Activated T-helper 2 cell treated with anti-CD3 and anti-CD28 coated beads, Interferon-gamma antibody, Interleukin-2, Interleukin-4, amounts not matched to agents 10 μg/mL and 5 μg/mL and 100 μg/mL, durations not matched to agents 14 hours and 24 hours and 36 hours (primary cell): ENCODE results near the gene FGD5. TPM values are rescaled to one million over a fixed set of nuclear protein-coding genes. Genes with fewer than 3 reads are reported as not detected.

Experiments used
- DNase-seq: peaks from one replicate; pipeline ENCODE4 v3.0.0; 2021; ENCODE audit warnings: low spot score
- H3K27ac Mint-ChIP-seq: one replicate; pipeline ENCODE4 v1.8.0; 2021; ENCODE audit warnings: mixed read lengths
- H3K27me3 Mint-ChIP-seq: one replicate; pipeline ENCODE4 v1.8.0; 2021; ENCODE audit warnings: low read depth, mixed read lengths
- H3K36me3 Mint-ChIP-seq: one replicate; pipeline ENCODE4 v1.8.0; 2021; ENCODE audit warnings: low read depth, mixed read lengths
- H3K4me1 Mint-ChIP-seq: one replicate; pipeline ENCODE4 v1.8.0; 2021; ENCODE audit warnings: low read depth, mixed read lengths
- H3K4me3 Mint-ChIP-seq: one replicate; pipeline ENCODE4 v1.8.0; 2021; ENCODE audit warnings: low read depth, mild to moderate bottlenecking, moderate library complexity, mixed read lengths
- H3K9me3 Mint-ChIP-seq: one replicate; pipeline ENCODE4 v1.8.0; 2021; ENCODE audit warnings: mixed read lengths
- intact Hi-C: fragments of 100-400 bp; cut with micrococcal nuclease; formaldehyde crosslinking; loops from one replicate; pipeline ENCODE4 v1.15.1; 2023
- total RNA-seq: library from RNA; stranded (reverse); gene quantifications from 2 replicates; pipeline ENCODE4 v1.2.3, GENCODE V29; 2022

Gene FGD5
- total RNA-seq, 1 donor from 2014 or later: 0.09 TPM

- no peak overlapping the region for H3K4me3 Mint-ChIP-seq
- H3K4me1 Mint-ChIP-seq: no peaks in the 10 kb centered on the region
- H3K9me3 Mint-ChIP-seq: no peaks in the 10 kb centered on the region
- no peak overlapping the region for H3K27ac Mint-ChIP-seq
- no peak for DNase-seq
- H3K36me3 Mint-ChIP-seq: no peaks in the 10 kb centered on the region
- H3K27me3 Mint-ChIP-seq: no peaks in the 10 kb centered on the region
- intact Hi-C loops: loop anchor here (5.0 kb wide), 1 partner anchor 661 kb away; no protein-coding TSS in a partner anchor
These were observed 104.1 kb downstream of the FGD5 start for GRCh38 chr3:14922863-14923262.

GRCh38 chr3:14923476-14923875, 104.7 kb downstream of the FGD5 start:
- H3K27me3 Mint-ChIP-seq: no peaks in the 10 kb centered on the region

GRCh38 chr3:14925729-14926591, 107.2 kb downstream of the FGD5 start:
- Mint-ChIP-seq H3K4me1 (no peaks in the 10 kb centered on the region), H3K27me3 (peaks cover 9% of the 10 kb centered on the region), H3K9me3 (no peaks in the 10 kb centered on the region), H3K36me3 (no peaks in the 10 kb centered on the region), H3K27ac (no peak overlapping the region), H3K4me3 (no peak overlapping the region)
- intact Hi-C loops: no loop called here
- no peak for DNase-seq

More at GRCh38 chr3:14923476-14923875, 104.7 kb downstream of the FGD5 start:
- Mint-ChIP-seq H3K27ac (no peak overlapping the region), H3K36me3 (no peaks in the 10 kb centered on the region), H3K9me3 (no peaks in the 10 kb centered on the region), H3K4me1 (no peaks in the 10 kb centered on the region), H3K4me3 (no peak overlapping the region)
- DNase-seq: no peak
- intact Hi-C loops: loop anchor here (5.0 kb wide), 1 partner anchor 661 kb away; no protein-coding TSS in a partner anchor

GRCh38 chr3:14926592-14926991, 107.8 kb downstream of the FGD5 start:
- H3K36me3 Mint-ChIP-seq: no peaks in the 10 kb centered on the region
- DNase-seq: no peak
- peaks cover 13% of the 10 kb centered on the region for H3K27me3 Mint-ChIP-seq
- no peaks in the 10 kb centered on the region for H3K9me3 Mint-ChIP-seq
- H3K27ac Mint-ChIP-seq: no peak overlapping the region
- no peak overlapping the region for H3K4me3 Mint-ChIP-seq
- intact Hi-C loops: no loop called here
- H3K4me1 Mint-ChIP-seq: no peaks in the 10 kb centered on the region

GRCh38 chr3:14927308-14927707, 108.5 kb downstream of the FGD5 start:
- intact Hi-C loops: no loop called here
- Mint-ChIP-seq H3K4me3 (no peak overlapping the region), H3K27me3 (peaks cover 15% of the 10 kb centered on the region), H3K36me3 (no peaks in the 10 kb centered on the region), H3K27ac (no peak overlapping the region), H3K9me3 (no peaks in the 10 kb centered on the region), H3K4me1 (no peaks in the 10 kb centered on the region)
- no peak for DNase-seq

GRCh38 chr3:14929310-14930074, 110.7 kb downstream of the FGD5 start:
- Mint-ChIP-seq H3K27ac (no peak overlapping the region), H3K36me3 (no peaks in the 10 kb centered on the region), H3K9me3 (no peaks in the 10 kb centered on the region), H3K27me3 (peaks cover 15% of the 10 kb centered on the region), H3K4me3 (no peak overlapping the region), H3K4me1 (no peaks in the 10 kb centered on the region)
- intact Hi-C loops: no loop called here
- no peak for DNase-seq

- no peaks in the 10 kb centered on the region for H3K36me3 Mint-ChIP-seq
- H3K4me3 Mint-ChIP-seq: no peak overlapping the region
- H3K4me1 Mint-ChIP-seq: no peaks in the 10 kb centered on the region
- H3K27me3 Mint-ChIP-seq: peaks cover 19% of the 10 kb centered on the region
- H3K27ac Mint-ChIP-seq: no peak overlapping the region
- H3K9me3 Mint-ChIP-seq: no peaks in the 10 kb centered on the region
- DNase-seq: no peak
- intact Hi-C loops: no loop called here
These were observed 115.2 kb downstream of the FGD5 start for GRCh38 chr3:14933820-14934425.

GRCh38 chr3:14935592-14936345, 117.0 kb downstream of the FGD5 start:
- Mint-ChIP-seq H3K4me3 (no peak overlapping the region), H3K9me3 (no peaks in the 10 kb centered on the region), H3K4me1 (no peaks in the 10 kb centered on the region), H3K36me3 (no peaks in the 10 kb centered on the region), H3K27me3 (peaks cover 12% of the 10 kb centered on the region), H3K27ac (no peak overlapping the region)
- intact Hi-C loops: no loop called here
- no peak for DNase-seq

GRCh38 chr3:14938954-14939353, 120.2 kb downstream of the FGD5 start:
- H3K27ac Mint-ChIP-seq: no peak overlapping the region
- intact Hi-C loops: no loop called here
- no peak for DNase-seq
- peaks cover 3% of the 10 kb centered on the region for H3K27me3 Mint-ChIP-seq
- H3K36me3 Mint-ChIP-seq: peaks cover 17% of the 10 kb centered on the region
- H3K4me3 Mint-ChIP-seq: no peak overlapping the region
- H3K4me1 Mint-ChIP-seq: peaks cover 2% of the 10 kb centered on the region
- no peaks in the 10 kb centered on the region for H3K9me3 Mint-ChIP-seq

GRCh38 chr3:14941871-14942270, 123.1 kb downstream of the FGD5 start:
- intact Hi-C loops: no loop called here
- H3K4me1 Mint-ChIP-seq: peaks cover 11% of the 10 kb centered on the region
- H3K27me3 Mint-ChIP-seq: no peaks in the 10 kb centered on the region
- H3K9me3 Mint-ChIP-seq: no peaks in the 10 kb centered on the region
- H3K4me3 Mint-ChIP-seq: no peak overlapping the region
- H3K27ac Mint-ChIP-seq: no peak overlapping the region
- no peak for DNase-seq
- peaks cover 44% of the 10 kb centered on the region for H3K36me3 Mint-ChIP-seq

GRCh38 chr3:14943042-14943441, 124.3 kb downstream of the FGD5 start:
- peaks cover 11% of the 10 kb centered on the region for H3K4me1 Mint-ChIP-seq
- H3K27ac Mint-ChIP-seq: no peak overlapping the region
- H3K27me3 Mint-ChIP-seq: no peaks in the 10 kb centered on the region
- intact Hi-C loops: no loop called here
- H3K36me3 Mint-ChIP-seq: peaks cover 47% of the 10 kb centered on the region
- H3K4me3 Mint-ChIP-seq: no peak overlapping the region
- no peak for DNase-seq
- H3K9me3 Mint-ChIP-seq: no peaks in the 10 kb centered on the region

GRCh38 chr3:14946236-14946635, 127.5 kb downstream of the FGD5 start:
- Mint-ChIP-seq H3K27me3 (no peaks in the 10 kb centered on the region), H3K27ac (peak overlapping the region; percentile 92), H3K36me3 (peaks cover 67% of the 10 kb centered on the region), H3K4me1 (peaks cover 30% of the 10 kb centered on the region), H3K4me3 (peak overlapping the region; percentile 93), H3K9me3 (no peaks in the 10 kb centered on the region)
- no peak for DNase-seq
- intact Hi-C loops: loop anchor here (5.0 kb wide), 2 partner anchors 261 to 366 kb away; partner anchors contain the start of gene CAPN7
